ENCODE data around the gene TTC28. TPM values are rescaled to one million over a fixed set of nuclear protein-coding genes. Genes with fewer than 3 reads are reported as not detected.

Gene TTC28
- total and polyA plus RNA-seq, 12 donors = 3.4 to 75.6 (median 28.6) TPM

GRCh38 chr22:28379951-28380350 is 299.7 kb downstream of the TTC28 start:
- intact Hi-C loops (cut with DNase I) = no loop called here
- no peaks in the 10 kb centered on the region for H3K27me3 ChIP-seq
- WGBS, 4 donors = 75 to 82% (median 79%) methylated on average over 4 of the region's 4 CpGs
- DNase-seq = no peak
- H3K4me1 ChIP-seq (replicated peaks in 1 of 2) = peaks cover 0 to 36% of the 10 kb centered on the region in 2 donors
- no peaks in the 10 kb centered on the region for H3K36me3 ChIP-seq (replicated peaks in 1 of 2)
- no peak overlapping the region for H3K4me3 ChIP-seq
- H3K9me3 ChIP-seq (replicated peaks in 1 of 3) = no peaks in the 10 kb centered on the region
- TF ChIP-seq CTCF (IDR thresholded peaks at IDR 0.05) (no peak), POLR2A (IDR thresholded peaks at IDR 0.05) (no peak)
- H3K27ac ChIP-seq = no peak overlapping the region

- DNase-seq = no peak
- Histone ChIP-seq H3K27me3 (no peaks in the 10 kb centered on the region), H3K27ac (no peak overlapping the region), H3K36me3 (replicated peaks in 1 of 2) (no peaks in the 10 kb centered on the region), H3K4me1 (replicated peaks in 1 of 2) (peaks cover 0 to 38% of the 10 kb centered on the region in 2 donors), H3K9me3 (replicated peaks in 1 of 3) (no peaks in the 10 kb centered on the region), H3K4me3 (no peak overlapping the region)
- intact Hi-C loops (cut with DNase I) = no loop called here
- TF ChIP-seq POLR2A (IDR thresholded peaks at IDR 0.05) (no peak), CTCF (IDR thresholded peaks at IDR 0.05) (no peak)
Measured at GRCh38 chr22:28379075-28379779, 300.4 kb downstream of the TTC28 start.

GRCh38 chr22:28375761-28376534 is 303.7 kb downstream of the TTC28 start:
- TF ChIP-seq CTCF (IDR thresholded peaks at IDR 0.05) = no peak
- TF ChIP-seq POLR2A (IDR thresholded peaks at IDR 0.05) = no peak
- no peak for DNase-seq
- H3K4me3 ChIP-seq = no peak overlapping the region
- H3K9me3 ChIP-seq (replicated peaks in 1 of 3) = no peaks in the 10 kb centered on the region
- intact Hi-C loops (cut with DNase I) = no loop called here
- no peaks in the 10 kb centered on the region for H3K27me3 ChIP-seq
- no peaks in the 10 kb centered on the region for H3K36me3 ChIP-seq (replicated peaks in 1 of 2)
- H3K4me1 ChIP-seq (replicated peaks in 1 of 2) = peaks cover 0 to 37% of the 10 kb centered on the region in 2 donors
- no peak overlapping the region for H3K27ac ChIP-seq

GRCh38 chr22:28373831-28374230 is 305.8 kb downstream of the TTC28 start:
- Histone ChIP-seq H3K27ac (no peak overlapping the region), H3K9me3 (replicated peaks in 1 of 3) (no peaks in the 10 kb centered on the region), H3K27me3 (no peaks in the 10 kb centered on the region), H3K4me3 (no peak overlapping the region), H3K4me1 (replicated peaks in 1 of 2) (peaks cover 0 to 23% of the 10 kb centered on the region in 2 donors), H3K36me3 (replicated peaks in 1 of 2) (no peaks in the 10 kb centered on the region)
- no peak for DNase-seq
- 30 to 48% (median 44%) methylated on average over 2 of the region's 2 CpGs for WGBS, 4 donors
- TF ChIP-seq CTCF (IDR thresholded peaks at IDR 0.05) = no peak
- no peak for TF ChIP-seq POLR2A (IDR thresholded peaks at IDR 0.05)
- intact Hi-C loops (cut with DNase I) = no loop called here
